HL-60/S4 (cell line): ENCODE results near the gene BARX2.

Experiments
- in situ Hi-C: fragments of 300-500 bp; cut with MboI; formaldehyde crosslinking; loops from 2 replicates; pipeline ENCODE4 v1.14.3; 2022; ENCODE audit warnings: low sequenced_read_pairs

The BARX2 gene

GRCh38 chr11:129372609-129373488 lies 2.8 kb upstream of the BARX2 start:
- in situ Hi-C loops, result no loop called here

DNA sequence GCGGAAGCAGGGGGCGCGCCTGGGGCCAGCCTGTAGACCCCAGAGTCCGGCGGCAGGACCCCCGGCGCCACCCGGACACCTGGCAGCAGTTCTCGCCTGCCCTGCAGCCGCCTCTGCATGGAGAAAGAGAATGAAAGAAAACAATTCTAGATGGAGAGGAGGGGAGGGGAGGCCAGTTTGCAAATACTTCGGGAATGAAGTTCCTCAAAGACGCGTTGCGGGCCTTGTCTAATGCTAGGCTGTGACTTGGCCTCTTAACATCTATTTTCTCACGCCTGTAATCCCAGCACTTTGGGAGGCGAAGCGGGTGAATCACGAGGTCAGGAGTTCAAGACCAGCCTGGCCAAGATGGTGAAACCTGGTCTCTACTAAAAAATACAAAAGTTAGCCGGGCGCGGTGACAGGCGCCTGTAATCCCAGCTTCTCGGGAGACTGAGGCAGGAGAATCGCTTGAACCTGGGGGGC lies 2.1 kb upstream of the BARX2 start:
- in situ Hi-C loops, result no loop called here

- in situ Hi-C loops, result no loop called here
Observed at GRCh38 chr11:129374081-129374992, 1.3 kb upstream of the BARX2 start.

GRCh38 chr11:129374993-129375750 lies 476 bp upstream of the BARX2 start:
- in situ Hi-C loops, result no loop called here

GRCh38 chr11:129376658-129377341 lies 1.2 kb downstream of the BARX2 start:
- in situ Hi-C loops, result no loop called here

DNA sequence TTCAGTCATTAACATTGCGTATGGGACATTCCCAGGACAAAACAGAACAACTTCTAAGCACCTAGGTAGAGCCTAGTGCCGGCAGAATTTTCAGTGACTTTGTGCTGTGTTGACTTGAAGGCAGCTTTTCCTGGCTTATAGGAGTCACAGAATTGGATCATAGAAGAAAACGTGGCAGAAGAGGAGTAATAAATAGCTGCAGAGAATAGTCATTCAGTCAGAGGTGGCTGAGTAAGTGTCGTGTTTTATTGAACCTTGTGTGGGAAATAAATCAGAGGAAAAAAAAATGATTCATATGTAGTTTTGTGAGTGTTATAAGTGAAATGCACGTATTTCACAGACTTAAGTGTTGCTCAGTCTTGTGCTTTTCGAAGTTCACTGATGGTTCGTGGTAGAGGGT lies 2.1 kb downstream of the BARX2 start:
- in situ Hi-C loops, result no loop called here

DNA sequence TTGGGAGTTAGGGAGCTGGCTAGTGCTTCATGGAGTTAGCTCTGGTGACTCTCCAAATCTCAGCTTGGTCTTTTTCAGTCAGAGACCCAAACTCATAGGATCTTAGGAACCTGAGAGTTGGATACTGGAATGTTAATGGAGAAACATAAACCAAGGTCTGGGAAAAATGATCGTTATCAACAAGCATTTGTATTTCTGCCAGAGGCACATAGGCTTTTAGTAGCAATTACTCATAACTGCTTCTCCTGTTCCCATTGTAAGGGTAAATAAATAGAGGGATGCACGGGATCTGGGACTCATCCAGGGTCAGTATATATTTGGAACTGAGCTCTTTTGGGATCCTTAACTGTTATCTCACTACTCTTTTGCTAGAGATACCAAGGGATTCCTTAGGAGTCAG lies 4.8 kb downstream of the BARX2 start:
- in situ Hi-C loops, result no loop called here

DNA sequence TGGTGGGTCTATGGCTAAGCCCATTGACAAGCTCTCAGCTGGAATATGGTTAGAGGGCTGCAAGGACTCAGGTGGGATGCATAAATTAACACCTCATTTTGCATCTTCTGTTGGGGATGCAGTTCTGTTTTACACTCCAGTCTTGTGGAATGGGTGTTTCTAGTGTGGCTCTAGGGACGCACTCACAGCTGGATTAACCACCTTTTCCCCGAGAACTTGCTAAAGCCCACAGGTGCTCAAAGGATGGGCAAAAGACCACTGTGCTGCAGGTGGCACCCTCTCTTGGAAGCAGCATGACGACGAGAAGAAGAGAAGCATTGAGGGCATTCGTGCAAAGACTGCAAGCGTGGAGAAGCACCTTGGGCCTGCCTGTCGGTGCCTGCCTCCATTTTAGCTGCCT lies 6.9 kb downstream of the BARX2 start:
- in situ Hi-C loops, result no loop called here

GRCh38 chr11:129383060-129383459 lies 7.4 kb downstream of the BARX2 start:
- in situ Hi-C loops, result no loop called here

GRCh38 chr11:129383502-129383901 lies 7.9 kb downstream of the BARX2 start:
- in situ Hi-C loops, result no loop called here

DNA sequence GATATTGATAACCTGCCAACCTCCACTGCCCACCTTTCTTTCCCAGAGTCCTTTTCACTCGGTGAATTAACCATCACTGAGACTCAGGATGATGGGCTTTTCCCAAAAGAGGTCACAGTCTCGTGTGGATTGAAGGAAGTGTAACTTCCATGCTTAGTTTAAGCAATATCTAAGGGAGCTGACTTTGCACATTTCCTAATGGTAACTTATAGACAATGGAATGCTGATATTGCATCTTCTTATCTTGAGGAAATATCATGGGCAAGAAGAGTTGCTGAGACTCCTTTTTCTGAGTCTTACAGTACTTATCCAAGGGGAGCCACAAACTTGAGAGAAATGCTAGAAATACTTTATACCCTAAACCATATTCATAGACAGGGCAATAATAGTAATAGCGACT lies 8.8 kb downstream of the BARX2 start:
- in situ Hi-C loops, result no loop called here

- in situ Hi-C loops, result no loop called here
Observed at GRCh38 chr11:129385801-129386200, 10.2 kb downstream of the BARX2 start.

- in situ Hi-C loops, result no loop called here
Observed at GRCh38 chr11:129386795-129387397, 11.2 kb downstream of the BARX2 start.

DNA sequence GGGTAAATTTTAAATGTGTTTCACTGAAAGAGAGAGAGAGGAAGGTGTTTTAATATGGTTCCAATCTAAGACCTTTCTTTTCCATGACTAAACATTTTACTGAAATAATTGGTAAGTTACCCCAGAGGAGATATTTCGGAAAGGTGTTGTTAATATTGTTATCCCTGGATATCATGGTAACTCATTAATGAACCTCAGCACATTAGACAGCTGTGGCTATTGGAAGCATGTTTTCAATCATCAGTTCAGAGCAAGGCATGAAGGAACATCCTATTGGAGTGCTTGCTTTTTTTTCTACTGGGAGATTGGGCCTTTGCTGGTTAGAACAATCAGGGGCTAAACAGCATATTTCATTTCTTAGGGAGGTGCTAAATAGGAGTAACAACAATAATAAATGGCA lies 11.8 kb downstream of the BARX2 start:
- in situ Hi-C loops, result no loop called here

DNA sequence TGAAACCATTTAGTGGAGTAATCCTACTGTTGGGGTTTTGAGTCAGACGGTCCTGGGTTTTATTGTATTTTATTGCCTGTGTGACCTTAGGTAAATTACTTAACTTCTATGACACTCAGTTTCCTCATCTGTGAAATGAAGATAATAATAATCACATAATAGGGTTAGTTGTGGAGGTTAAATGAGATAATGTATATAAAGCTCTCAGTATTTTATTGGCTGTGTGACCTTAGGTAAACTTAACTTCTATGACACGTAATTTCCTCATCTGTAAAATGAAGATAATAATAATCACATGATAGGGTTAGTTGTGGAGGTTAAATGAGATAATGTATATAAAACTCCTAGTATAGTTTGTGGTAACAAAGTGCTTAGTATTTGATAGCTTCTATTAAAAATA lies 13.2 kb downstream of the BARX2 start:
- in situ Hi-C loops, result no loop called here

- in situ Hi-C loops, result no loop called here
Observed at GRCh38 chr11:129390303-129390821, 14.7 kb downstream of the BARX2 start.

DNA sequence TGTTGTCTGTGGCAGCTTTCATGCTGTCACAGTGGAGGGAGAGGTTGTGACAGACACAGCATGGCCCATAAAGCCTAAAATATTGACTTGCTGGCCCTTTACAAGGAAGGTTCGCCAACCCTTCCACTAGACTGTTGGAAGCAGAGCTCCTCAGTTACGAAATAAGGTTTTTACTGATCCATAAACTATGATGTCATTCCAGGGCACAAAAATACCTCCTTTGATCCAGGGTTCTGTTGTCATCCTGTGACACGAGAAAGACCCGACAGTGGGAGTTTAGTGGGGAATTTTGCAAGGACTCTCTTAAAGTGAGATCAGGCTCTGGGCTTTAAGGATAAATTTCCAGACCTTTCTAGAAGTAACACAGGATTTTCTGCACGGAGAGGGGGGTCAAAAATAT lies 15.7 kb downstream of the BARX2 start:
- in situ Hi-C loops, result no loop called here

DNA sequence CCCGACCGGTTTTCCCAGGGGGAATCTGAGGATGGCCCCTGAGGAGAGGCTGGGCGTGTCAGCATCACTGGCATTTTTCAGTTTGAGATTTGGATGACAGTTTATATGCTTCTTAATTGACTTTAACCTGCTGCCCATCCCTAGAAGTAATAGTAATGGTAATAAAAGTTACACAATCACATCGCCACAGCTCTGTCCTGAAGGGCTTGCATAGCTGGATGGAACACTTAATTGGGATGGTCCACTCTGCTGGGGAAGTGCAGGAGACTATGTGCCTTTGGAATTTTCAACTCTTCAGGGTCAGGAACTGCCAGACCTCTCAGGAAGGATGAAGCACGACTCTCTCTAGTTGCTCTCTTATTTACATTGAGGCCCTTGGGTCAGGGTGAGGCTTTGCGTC lies 16.2 kb downstream of the BARX2 start:
- in situ Hi-C loops, result no loop called here

DNA sequence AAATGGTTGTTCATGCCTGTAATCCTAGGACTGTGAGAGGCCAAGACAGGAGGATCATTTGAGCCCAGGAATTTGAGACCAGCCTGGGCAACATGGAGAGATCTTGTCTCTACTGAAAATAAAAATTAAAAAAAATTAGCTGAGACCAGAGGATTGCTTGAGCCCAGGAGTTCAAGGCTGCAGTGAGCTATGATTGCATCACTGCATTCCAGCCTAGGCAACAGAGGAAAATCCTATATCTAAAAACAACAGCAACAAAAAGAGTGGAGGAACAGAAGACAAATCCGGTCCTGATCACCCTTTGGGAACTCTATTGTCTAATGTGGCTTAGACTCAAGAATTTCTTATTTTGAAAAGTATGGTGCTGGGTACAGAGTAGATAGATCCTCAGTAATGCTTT lies 17.3 kb downstream of the BARX2 start:
- in situ Hi-C loops, result no loop called here

DNA sequence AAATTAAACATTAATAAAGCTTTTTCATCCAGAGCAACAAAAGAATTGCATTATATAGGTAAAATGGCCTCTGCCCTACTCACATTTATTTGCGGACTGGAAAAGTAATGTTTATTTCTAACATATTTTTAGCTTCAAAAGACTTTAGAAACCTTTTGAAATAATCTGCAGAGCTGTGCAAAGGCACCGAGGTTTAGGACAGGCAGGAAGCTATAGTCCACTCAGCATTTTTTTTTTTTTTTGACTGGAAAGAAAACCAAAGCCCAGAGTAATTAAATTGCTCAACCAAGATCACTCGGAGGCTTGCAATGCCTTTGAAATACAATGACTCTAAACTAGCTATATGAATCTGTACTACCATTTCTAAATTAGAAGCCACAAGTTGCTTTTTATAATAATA lies 19.1 kb downstream of the BARX2 start:
- in situ Hi-C loops, result no loop called here
